Liver (tissue), 9 donors: ENCODE data around the gene CADPS. TPM values are rescaled to one million over a fixed set of nuclear protein-coding genes. Genes with fewer than 3 reads are reported as not detected.

Experiments used
- DNase-seq: peaks from one replicate; pipeline ENCODE4 v3.0.0-alpha.2; 2017; ENCODE audit warnings: low spot score
- H3K27ac ChIP-seq, 2 donors: one replicate each; pipeline ENCODE4 v1.7.0; 2013; ENCODE audit warnings: inconsistent platforms in 2 of 2, low read length in 2 of 2, control low read depth in 1 of 2, low read depth in 1 of 2, mild to moderate bottlenecking in 1 of 2
- H3K27me3 ChIP-seq, 4 donors: one replicate each; pipeline versions ENCODE4 v1.6.1 to v1.7.0; 2013; ENCODE audit warnings: low read length in 3 of 4, inconsistent platforms in 1 of 4, mild to moderate bottlenecking in 1 of 4, moderate library complexity in 1 of 4; ENCODE audit not compliant: control insufficient read depth in 4 of 4, insufficient read depth in 4 of 4
- H3K36me3 ChIP-seq, 4 donors: one replicate each; pipeline versions ENCODE4 v1.6.1 to v1.7.0; 2013; ENCODE audit warnings: low read length in 3 of 4, mild to moderate bottlenecking in 3 of 4, low read depth in 1 of 4, moderate library complexity in 1 of 4; ENCODE audit not compliant: control insufficient read depth in 4 of 4, insufficient read depth in 3 of 4
- H3K4me1 ChIP-seq, 4 donors: one replicate each; pipeline versions ENCODE4 v1.6.1 to v1.7.0; 2013; ENCODE audit warnings: low read length in 3 of 4, mild to moderate bottlenecking in 3 of 4, moderate library complexity in 1 of 4; ENCODE audit not compliant: control insufficient read depth in 4 of 4, insufficient read depth in 4 of 4
- H3K4me3 ChIP-seq, 3 donors: one replicate each; pipeline versions ENCODE4 v1.6.1 to v1.7.0; 2013; ENCODE audit warnings: low read length in 3 of 3, control low read depth in 1 of 3, low read depth in 1 of 3, mild to moderate bottlenecking in 1 of 3
- H3K9ac ChIP-seq, 2 donors: one replicate each; pipeline ENCODE4 v1.7.0; 2013; ENCODE audit warnings: low read length in 2 of 2, mild to moderate bottlenecking in 2 of 2, moderate library complexity in 2 of 2, control low read depth in 1 of 2, low read depth in 1 of 2
- H3K9me3 ChIP-seq, 4 donors: one replicate each; pipeline versions ENCODE4 v1.6.1 to v1.7.0; 2013; ENCODE audit warnings: low read length in 3 of 4; ENCODE audit not compliant: control insufficient read depth in 4 of 4
- CTCF ChIP-seq: fragments of 150-350 bp; IDR thresholded peaks from 2 replicates; pipeline ENCODE4 v1.5.1; 2017; ENCODE audit warnings: improper control_type of control experiment, low read depth, low read length; ENCODE audit not compliant: missing input control
- FOXA1 ChIP-seq: IDR thresholded peaks from 2 replicates; pipeline ENCODE4 v1.6.1; 2016; ENCODE audit warnings: antibody characterized with exemption
- FOXA2 ChIP-seq: IDR thresholded peaks from 2 replicates; pipeline ENCODE4 v1.6.1; 2016; ENCODE audit warnings: antibody characterized with exemption
- HNF4A ChIP-seq, 2 donors: conservative IDR thresholded peaks; 2 replicates each; pipeline ENCODE4 v1.6.1; 2016; ENCODE audit warnings: antibody characterized with exemption in 2 of 2, mild to moderate bottlenecking in 2 of 2
- JUND ChIP-seq, 2 donors: IDR thresholded peaks; 2 replicates each; pipeline ENCODE4 v1.6.1; 2016; ENCODE audit warnings: antibody characterized with exemption in 2 of 2
- MAX ChIP-seq: IDR thresholded peaks from 2 replicates; pipeline ENCODE4 v1.6.1; 2016; ENCODE audit warnings: antibody characterized with exemption
- NR2F2 ChIP-seq: IDR thresholded peaks from 2 replicates; pipeline ENCODE4 v1.6.1; 2016; ENCODE audit warnings: antibody characterized with exemption
- RAD21 ChIP-seq, 2 donors: IDR thresholded peaks; 2 replicates each; pipeline ENCODE4 v1.6.1; 2016; ENCODE audit warnings: antibody characterized with exemption in 2 of 2, mild to moderate bottlenecking in 2 of 2
- REST ChIP-seq: IDR thresholded peaks from 2 replicates; pipeline ENCODE4 v1.6.1; 2016; ENCODE audit warnings: antibody characterized with exemption, mild to moderate bottlenecking
- RXRA ChIP-seq, 2 donors: IDR thresholded peaks; 2 replicates each; pipeline ENCODE4 v1.6.1; 2017 to 2018; ENCODE audit warnings: antibody characterized with exemption in 2 of 2, mild to moderate bottlenecking in 1 of 2
- TAF1 ChIP-seq: conservative IDR thresholded peaks from 2 replicates; pipeline ENCODE4 v1.6.1; 2016; ENCODE audit warnings: antibody characterized with exemption, mild to moderate bottlenecking
- YY1 ChIP-seq: IDR thresholded peaks from 2 replicates; pipeline ENCODE4 v1.6.1; 2016; ENCODE audit warnings: antibody characterized with exemption, mild to moderate bottlenecking
- ZBTB33 ChIP-seq: IDR thresholded peaks from 2 replicates; pipeline ENCODE4 v1.6.1; 2016; ENCODE audit warnings: antibody characterized with exemption
- WGBS: extraction: QIAGEN DNeasy Blood & Tissue Kit; methylation state at CpG from one replicate; pipeline ENCODE4 v1.1.7; 2013; 5-methylcytosine and 5-hydroxymethylcytosine counted together
- polyA plus RNA-seq, 2 donors: library from polyadenylated mRNA; stranded (reverse) in 1 of 2; unstranded in 1 of 2; fragments of 200-250 nt in 1 of 2; fragments of >200 nt in 1 of 2; fragmentation: Nextera tagmentation in 1 of 2; extraction: Ambion mirVana in 1 of 2; gene quantifications; one replicate each; pipeline versions ENCODE4 v1.2.1 to v1.2.3, GENCODE V29; 2013 to 2015
- total RNA-seq, 2 donors: library from RNA; depleted of rRNA; stranded (reverse); fragments of >200 nt; gene quantifications; one replicate each; pipeline ENCODE4 v1.2.3, GENCODE V29; 2014
- donor health status: healthy.
- donor health status: healthy.
- donor health status: healthy.
- donor health status: healthy.
- donor health status: healthy.

Gene CADPS
- total and polyA plus RNA-seq, 4 donors: 0.05 to 0.37 (median 0.17) TPM; not detected in 1

- no peak overlapping the region for H3K27ac ChIP-seq
- 27% methylated on average over 3 of the region's 3 CpGs for WGBS
- H3K36me3 ChIP-seq: no peaks in the 10 kb centered on the region
- H3K4me1 ChIP-seq: peaks cover 3 to 22% (median 18%) of the 10 kb centered on the region in 4 donors
- no peak overlapping the region for H3K4me3 ChIP-seq
- no peak overlapping the region for H3K9ac ChIP-seq
- peaks cover 0 to 3% (median 0%) of the 10 kb centered on the region in 4 donors for H3K27me3 ChIP-seq
- no peaks in the 10 kb centered on the region for H3K9me3 ChIP-seq
- DNase-seq: no peak
- peak in 1 of 2 donors; percentile 10 for TF ChIP-seq RAD21 (IDR thresholded peaks at IDR 0.05)
- TF ChIP-seq FOXA2: peak; percentile 69
- TF ChIP-seq FOXA1: peak; percentile 38
- peak in 1 of 2 donors; percentile 55 for TF ChIP-seq RXRA (IDR thresholded peaks at IDR 0.05)
- no peak for TF ChIP-seq YY1
- TF ChIP-seq REST: no peak
- TF ChIP-seq MAX: peak; percentile 25
- peak; percentile 4 to 52 for TF ChIP-seq HNF4A (conservative IDR thresholded peaks at IDR 0.05)
- TF ChIP-seq ZBTB33: peak; percentile 26
- peak in 1 of 2 donors; percentile 28 for TF ChIP-seq JUND (IDR thresholded peaks at IDR 0.05)
- TF ChIP-seq NR2F2: no peak
These were observed 39.5 kb downstream of the CADPS start for GRCh38 chr3:62835554-62836236.

GRCh38 chr3:62833538-62833937, 41.7 kb downstream of the CADPS start:
- no peaks in the 10 kb centered on the region for H3K9me3 ChIP-seq
- H3K4me3 ChIP-seq: no peak overlapping the region
- no peak overlapping the region for H3K27ac ChIP-seq
- peaks cover 0 to 3% (median 0%) of the 10 kb centered on the region in 4 donors for H3K27me3 ChIP-seq
- peaks cover 3 to 22% (median 18%) of the 10 kb centered on the region in 4 donors for H3K4me1 ChIP-seq
- DNase-seq: no peak
- H3K9ac ChIP-seq: no peak overlapping the region
- TF ChIP-seq HNF4A (conservative IDR thresholded peaks at IDR 0.05): no peak
- no peak for TF ChIP-seq JUND (IDR thresholded peaks at IDR 0.05)
- TF ChIP-seq TAF1: no peak
- peak; percentile 55 to 61 for TF ChIP-seq RAD21 (IDR thresholded peaks at IDR 0.05)
- no peak for TF ChIP-seq REST
- peak; percentile 20 for TF ChIP-seq CTCF
- TF ChIP-seq FOXA1: no peak
- TF ChIP-seq YY1: no peak
- no peak for TF ChIP-seq ZBTB33
- H3K36me3 ChIP-seq: no peaks in the 10 kb centered on the region
